C1 segment of cervical spinal cord (tissue), 14 donors: ENCODE results near the gene NRP1.
"Not testable (repeated sequence)": the region's sequence is repeated elsewhere in the genome, so short reads cannot be mapped to it uniquely, and the experiment has no call there.

Source experiments
- DNase-seq, 14 donors: peaks; one replicate each; lab custom pipeline; 2025; lab: John Stamatoyannopoulos, UW

Gene NRP1

GRCh38 chr10:33334153-33334804 lies at the start of gene NRP1:
Gene NRP1 (minus strand): TSS chr10:33334667. CDS start chr10:33334382, 285 bp downstream.
- peak in 3 of 14 donors; percentile 19 to 35 (median 27) for DNase-seq

GRCh38 chr10:33384201-33384600 lies 49.7 kb upstream of the NRP1 start:
- DNase-seq, result not testable (repeated sequence)

- DNase-seq, result no peak
These were observed 48.6 kb upstream of the NRP1 start for GRCh38 chr10:33382921-33383713.

GRCh38 chr10:33382216-33382600 lies 47.7 kb upstream of the NRP1 start:
- DNase-seq, result no peak

- no peak for DNase-seq
These were observed 47.2 kb upstream of the NRP1 start for GRCh38 chr10:33381451-33382215.

GRCh38 chr10:33377658-33378025 lies 43.2 kb upstream of the NRP1 start:
- DNase-seq, result no peak

GRCh38 chr10:33376976-33377657 lies 42.6 kb upstream of the NRP1 start:
- no peak for DNase-seq

GRCh38 chr10:33376476-33376875 lies 42.0 kb upstream of the NRP1 start:
- no peak for DNase-seq

- DNase-seq, result no peak
These were observed 38.8 kb upstream of the NRP1 start for GRCh38 chr10:33373263-33373662.

GRCh38 chr10:33371234-33371633 lies 36.8 kb upstream of the NRP1 start:
- DNase-seq, result no peak

- DNase-seq, result no peak
These were observed 36.0 kb upstream of the NRP1 start for GRCh38 chr10:33370434-33370930.

GRCh38 chr10:33368086-33368485 lies 33.6 kb upstream of the NRP1 start:
- DNase-seq, result no peak

- DNase-seq, result no peak
These were observed 31.5 kb upstream of the NRP1 start for GRCh38 chr10:33365871-33366411.

GRCh38 chr10:33365301-33365700 lies 30.8 kb upstream of the NRP1 start:
- DNase-seq, result no peak

- DNase-seq, result no peak
These were observed 28.6 kb upstream of the NRP1 start for GRCh38 chr10:33363106-33363505.

- no peak for DNase-seq
These were observed 23.5 kb upstream of the NRP1 start for GRCh38 chr10:33358016-33358415.

- peak in 3 of 14 donors; percentile 7 to 29 (median 17) for DNase-seq
These were observed 20.8 kb upstream of the NRP1 start for GRCh38 chr10:33355274-33355673.

- DNase-seq, result no peak
These were observed 19.4 kb upstream of the NRP1 start for GRCh38 chr10:33353853-33354252.

GRCh38 chr10:33353334-33353733 lies 18.9 kb upstream of the NRP1 start:
- peak in 4 of 14 donors; percentile 14 to 34 (median 24) for DNase-seq

- DNase-seq, result no peak
These were observed 18.1 kb upstream of the NRP1 start for GRCh38 chr10:33352615-33353014.

GRCh38 chr10:33352175-33352574 lies 17.7 kb upstream of the NRP1 start:
- DNase-seq, result no peak
